WERI-Rb-1 (cell line): Measurements from ENCODE around the gene OPRM1.

Experiments
- DNase-seq: peaks from one replicate; pipeline ENCODE4 v3.0.0-alpha.2; 2020
- H3K27ac ChIP-seq: fragments of 250-450 bp; sonication (Bioruptor Pico); 2 replicates; pipeline ENCODE4 v1.5.1; 2020; ENCODE audit warnings: mild to moderate bottlenecking, moderate library complexity
- H3K27me3 ChIP-seq: fragments of 250-450 bp; sonication (Bioruptor Pico); 2 replicates; pipeline ENCODE4 v1.5.1; 2021; ENCODE audit warnings: mild to moderate bottlenecking, low read depth, moderate library complexity; ENCODE audit not compliant: insufficient read depth, severe bottlenecking
- H3K36me3 ChIP-seq: fragments of 250-450 bp; sonication (Bioruptor Pico); 2 replicates; pipeline ENCODE4 v1.5.1; 2020; ENCODE audit warnings: mild to moderate bottlenecking, moderate library complexity
- H3K4me3 ChIP-seq: 2 replicates; pipeline ENCODE4 v1.5.1; 2011; ENCODE audit warnings: low read depth, mild to moderate bottlenecking, control low read depth, low read length
- H3K9me3 ChIP-seq: fragments of 250-450 bp; sonication (Bioruptor Pico); 2 replicates; pipeline ENCODE4 v1.5.1; 2021; ENCODE audit warnings: mild to moderate bottlenecking, moderate library complexity; ENCODE audit not compliant: severe bottlenecking
- CTCF ChIP-seq: IDR thresholded peaks from 2 replicates; pipeline ENCODE4 v1.5.1; 2011; ENCODE audit warnings: low read depth, mild to moderate bottlenecking, control low read depth, inconsistent platforms, low read length

The OPRM1 gene

GRCh38 chr6:154001494-154002285 is 37.4 kb upstream of the OPRM1 start:
- no peak for DNase-seq
- Histone ChIP-seq H3K9me3 (no peaks in the 10 kb centered on the region), H3K27ac (no peak overlapping the region), H3K4me3 (no peak overlapping the region), H3K36me3 (no peaks in the 10 kb centered on the region), H3K27me3 (no peaks in the 10 kb centered on the region)
- no peak for TF ChIP-seq CTCF

- Histone ChIP-seq H3K27me3 (no peaks in the 10 kb centered on the region), H3K4me3 (no peak overlapping the region), H3K36me3 (no peaks in the 10 kb centered on the region), H3K27ac (no peak overlapping the region), H3K9me3 (no peaks in the 10 kb centered on the region)
- no peak for TF ChIP-seq CTCF
- DNase-seq: no peak
These were observed 36.1 kb upstream of the OPRM1 start for GRCh38 chr6:154002894-154003293.

- Histone ChIP-seq H3K4me3 (no peak overlapping the region), H3K9me3 (no peaks in the 10 kb centered on the region), H3K27me3 (no peaks in the 10 kb centered on the region), H3K36me3 (no peaks in the 10 kb centered on the region), H3K27ac (no peak overlapping the region)
- TF ChIP-seq CTCF: no peak
- no peak for DNase-seq
These were observed 28.7 kb upstream of the OPRM1 start for GRCh38 chr6:154010371-154010770.

- H3K9me3 ChIP-seq: no peaks in the 10 kb centered on the region
- no peak for DNase-seq
- no peak overlapping the region for H3K27ac ChIP-seq
- H3K27me3 ChIP-seq: no peaks in the 10 kb centered on the region
- TF ChIP-seq CTCF: no peak
- H3K4me3 ChIP-seq: no peak overlapping the region
- H3K36me3 ChIP-seq: no peaks in the 10 kb centered on the region
These were observed 26.2 kb upstream of the OPRM1 start for GRCh38 chr6:154012852-154013251.

GRCh38 chr6:154017786-154018185 is 21.3 kb upstream of the OPRM1 start:
- Histone ChIP-seq H3K4me3 (no peak overlapping the region), H3K9me3 (no peaks in the 10 kb centered on the region), H3K27me3 (no peaks in the 10 kb centered on the region), H3K36me3 (no peaks in the 10 kb centered on the region), H3K27ac (no peak overlapping the region)
- no peak for DNase-seq
- TF ChIP-seq CTCF: no peak

- Histone ChIP-seq H3K9me3 (no peaks in the 10 kb centered on the region), H3K27ac (no peak overlapping the region), H3K4me3 (no peak overlapping the region), H3K36me3 (no peaks in the 10 kb centered on the region), H3K27me3 (peaks cover 3% of the 10 kb centered on the region)
- no peak for DNase-seq
- no peak for TF ChIP-seq CTCF
These were observed 8.4 kb upstream of the OPRM1 start for GRCh38 chr6:154030646-154031045.
